ENCODE results near the gene SERPINB11.

The SERPINB11 gene

DNA sequence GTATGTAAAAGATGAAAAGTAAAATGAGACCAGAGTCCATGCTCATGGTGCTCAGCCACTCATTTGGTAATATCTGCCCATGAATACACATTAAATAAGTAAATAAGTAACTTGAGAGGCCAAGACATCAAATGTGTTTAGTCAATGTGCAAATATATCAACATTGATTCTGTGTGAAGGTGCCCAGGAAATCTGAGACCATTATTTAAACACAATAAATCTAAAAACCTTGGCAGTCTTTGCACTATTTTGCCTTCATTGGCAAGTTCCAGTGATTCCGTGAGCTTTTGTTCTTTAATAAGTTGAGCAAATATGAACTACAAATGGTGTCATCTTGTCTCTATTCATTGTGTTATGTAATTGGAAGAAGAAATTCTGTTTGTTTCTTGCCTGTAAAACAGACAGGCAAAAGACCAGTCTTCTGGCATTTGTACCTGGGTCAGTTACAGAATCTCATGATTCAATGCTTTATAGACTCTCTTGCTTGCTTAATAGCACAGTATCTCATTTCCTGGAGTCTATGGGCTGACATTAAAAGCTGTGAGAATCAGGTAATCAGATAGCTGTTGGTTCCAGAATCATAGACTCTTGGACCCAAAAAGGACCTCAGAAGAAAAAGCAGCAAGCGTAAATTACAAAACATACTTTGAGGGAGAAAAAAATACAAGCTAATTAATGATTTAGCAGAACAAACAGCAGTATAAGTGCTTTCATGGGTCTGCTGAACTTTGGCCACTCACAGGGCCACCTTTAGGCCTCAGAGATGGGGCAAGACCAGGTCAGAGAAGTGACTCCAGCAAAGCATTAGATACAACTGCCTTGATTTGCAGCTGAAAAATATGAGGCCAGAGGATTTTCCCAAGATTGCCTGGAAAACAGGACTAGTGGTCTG is 21.1 kb upstream of the SERPINB11 start:
- in situ Hi-C loops (cut with MboI; ENCODE audit: low sequenced_read_pairs, unreplicated experiment), result no loop called here
- DNase-seq (ENCODE audit: low spot score), result no peak
- TF ChIP-seq, protein P1, sequence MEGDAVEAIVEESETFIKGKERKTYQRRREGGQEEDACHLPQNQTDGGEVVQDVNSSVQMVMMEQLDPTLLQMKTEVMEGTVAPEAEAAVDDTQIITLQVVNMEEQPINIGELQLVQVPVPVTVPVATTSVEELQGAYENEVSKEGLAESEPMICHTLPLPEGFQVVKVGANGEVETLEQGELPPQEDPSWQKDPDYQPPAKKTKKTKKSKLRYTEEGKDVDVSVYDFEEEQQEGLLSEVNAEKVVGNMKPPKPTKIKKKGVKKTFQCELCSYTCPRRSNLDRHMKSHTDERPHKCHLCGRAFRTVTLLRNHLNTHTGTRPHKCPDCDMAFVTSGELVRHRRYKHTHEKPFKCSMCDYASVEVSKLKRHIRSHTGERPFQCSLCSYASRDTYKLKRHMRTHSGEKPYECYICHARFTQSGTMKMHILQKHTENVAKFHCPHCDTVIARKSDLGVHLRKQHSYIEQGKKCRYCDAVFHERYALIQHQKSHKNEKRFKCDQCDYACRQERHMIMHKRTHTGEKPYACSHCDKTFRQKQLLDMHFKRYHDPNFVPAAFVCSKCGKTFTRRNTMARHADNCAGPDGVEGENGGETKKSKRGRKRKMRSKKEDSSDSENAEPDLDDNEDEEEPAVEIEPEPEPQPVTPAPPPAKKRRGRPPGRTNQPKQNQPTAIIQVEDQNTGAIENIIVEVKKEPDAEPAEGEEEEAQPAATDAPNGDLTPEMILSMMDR (IDR thresholded peaks at IDR 0.05; ENCODE audit: borderline replicate concordance, control extremely low read depth, extremely low read depth, insufficient read depth, missing control alignments), result no peak

DNA sequence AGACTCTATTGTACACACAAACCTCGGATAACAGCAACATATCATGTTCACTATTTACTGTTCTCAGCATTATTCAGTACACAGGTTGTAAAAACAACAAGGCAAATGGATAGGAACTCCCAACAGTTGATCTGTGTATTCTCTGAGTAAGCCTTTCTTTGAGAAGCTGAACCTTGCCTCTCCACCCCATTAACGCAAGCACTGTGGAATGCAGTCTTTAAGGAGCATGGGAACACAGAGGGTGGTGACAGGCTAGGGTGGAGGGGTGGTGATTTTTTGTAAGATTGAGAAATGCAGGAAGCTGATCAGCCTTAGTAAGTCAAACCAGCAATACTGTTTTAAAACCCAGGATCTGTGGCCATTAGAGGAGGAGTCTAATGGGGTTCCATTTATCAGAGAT is 19.6 kb upstream of the SERPINB11 start:
- in situ Hi-C loops (cut with MboI; ENCODE audit: low sequenced_read_pairs, unreplicated experiment), result no loop called here
- DNase-seq (ENCODE audit: low spot score), result no peak
- TF ChIP-seq, protein P1 (IDR thresholded peaks at IDR 0.05; ENCODE audit: borderline replicate concordance, control extremely low read depth, extremely low read depth, insufficient read depth, missing control alignments), result no peak

DNA sequence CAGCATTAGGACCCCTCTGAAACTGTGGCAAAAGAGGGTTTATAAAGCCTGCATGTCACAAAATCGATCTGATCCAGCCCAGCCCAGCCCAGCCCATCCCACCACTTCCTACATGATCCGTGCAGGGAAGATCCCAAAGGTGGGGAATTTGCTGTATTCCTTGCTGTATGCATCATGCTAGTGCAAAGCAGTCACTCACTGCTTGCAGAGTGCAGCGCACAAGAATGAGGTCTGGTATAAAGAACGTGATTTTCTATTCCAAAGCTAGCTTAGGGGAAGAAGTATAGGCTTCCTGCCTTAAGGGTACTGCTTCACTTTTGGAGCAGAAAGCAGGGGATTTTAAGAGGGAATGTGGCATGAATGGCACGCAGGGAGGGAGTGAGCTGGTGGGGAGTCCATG is 18.9 kb upstream of the SERPINB11 start:
- in situ Hi-C loops (cut with MboI; ENCODE audit: low sequenced_read_pairs, unreplicated experiment), result no loop called here
- no peak for DNase-seq (ENCODE audit: low spot score)
- TF ChIP-seq, protein P1 (IDR thresholded peaks at IDR 0.05; ENCODE audit: borderline replicate concordance, control extremely low read depth, extremely low read depth, insufficient read depth, missing control alignments), result no peak

DNA sequence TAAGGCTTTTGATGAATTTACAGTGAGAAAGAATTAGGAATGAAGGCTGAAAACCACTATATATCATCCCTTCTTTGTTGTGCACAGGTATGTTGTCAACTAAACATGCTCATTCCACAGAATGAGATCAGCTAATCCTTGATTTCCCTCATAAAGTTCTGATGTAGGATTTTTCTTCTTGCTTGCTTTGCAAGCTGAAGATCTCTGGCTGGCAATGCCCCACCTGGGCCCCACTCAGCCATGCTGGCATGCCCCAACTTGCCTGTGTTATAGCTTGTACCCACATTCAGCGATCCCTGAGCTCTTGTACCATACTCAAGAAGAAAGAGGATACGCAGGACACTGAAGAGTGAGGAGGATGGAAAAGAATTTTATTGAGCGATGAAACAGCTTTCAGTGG is 18.0 kb upstream of the SERPINB11 start:
- DNase-seq (ENCODE audit: low spot score), result no peak

DNA sequence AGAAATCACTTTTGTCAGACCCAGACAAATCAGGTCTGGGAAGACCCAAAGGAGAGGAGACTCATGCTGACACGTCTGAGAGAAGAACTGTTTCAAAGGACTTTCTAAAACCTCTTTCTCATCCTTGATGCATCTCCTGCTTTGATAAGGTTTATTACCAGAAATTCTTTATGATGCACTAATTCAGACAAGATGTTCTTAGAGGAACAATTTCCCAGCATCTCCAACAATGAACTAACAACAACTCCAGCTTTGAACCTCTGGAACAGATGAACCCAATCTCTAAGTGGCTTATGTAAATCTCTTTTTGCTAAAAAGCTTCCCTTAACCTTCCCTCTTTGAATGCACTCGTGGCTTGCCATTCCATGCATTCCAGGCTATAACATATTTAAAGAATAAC is 15.9 kb upstream of the SERPINB11 start:
- no peak for DNase-seq (ENCODE audit: low spot score)
- TF ChIP-seq, protein P1 (IDR thresholded peaks at IDR 0.05; ENCODE audit: borderline replicate concordance, control extremely low read depth, extremely low read depth, insufficient read depth, missing control alignments), result no peak
- in situ Hi-C loops (cut with MboI; ENCODE audit: low sequenced_read_pairs, unreplicated experiment), result no loop called here

More for the DNA sequence above, 18.0 kb upstream of the SERPINB11 start:
- TF ChIP-seq, protein P1 (IDR thresholded peaks at IDR 0.05; ENCODE audit: borderline replicate concordance, control extremely low read depth, extremely low read depth, insufficient read depth, missing control alignments), result no peak
- in situ Hi-C loops (cut with MboI; ENCODE audit: low sequenced_read_pairs, unreplicated experiment), result no loop called here

DNA sequence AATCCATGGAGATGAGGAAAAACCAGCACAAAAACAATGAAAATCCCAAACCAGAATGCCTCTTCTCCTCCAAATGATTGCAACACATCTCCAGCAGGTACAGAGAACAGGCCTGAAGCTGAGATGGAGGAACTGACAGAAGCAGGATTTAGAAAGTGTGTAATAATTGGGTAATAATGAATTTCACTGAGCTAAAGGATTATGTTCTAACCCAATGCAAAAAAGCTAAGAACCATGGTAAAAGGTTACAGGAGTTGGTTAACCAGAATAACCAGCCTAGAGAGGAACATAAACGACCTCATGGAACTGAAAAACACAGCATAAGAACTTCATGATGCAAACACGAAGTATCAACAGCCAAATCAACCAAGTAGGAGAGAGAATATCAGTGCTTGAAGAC is 13.7 kb upstream of the SERPINB11 start:
- no peak for DNase-seq (ENCODE audit: low spot score)
- TF ChIP-seq, protein P1 (IDR thresholded peaks at IDR 0.05; ENCODE audit: borderline replicate concordance, control extremely low read depth, extremely low read depth, insufficient read depth, missing control alignments), result no peak
- in situ Hi-C loops (cut with MboI; ENCODE audit: low sequenced_read_pairs, unreplicated experiment), result no loop called here
